ENCODE results near the gene ARID1B. TPM values are rescaled to one million over a fixed set of nuclear protein-coding genes. Genes with fewer than 3 reads are reported as not detected.

Gene ARID1B
- total RNA-seq, 1 donor from 2014 or later = 97.2 TPM

- Mint-ChIP-seq H3K4me1 (ENCODE audit: unreplicated experiment) (no peaks in the 10 kb centered on the region), H3K27me3 (no peaks in the 10 kb centered on the region), H3K4me3 (no peak overlapping the region), H3K9me3 (no peaks in the 10 kb centered on the region), H3K27ac (no peak overlapping the region), H3K36me3 (peaks cover 23% of the 10 kb centered on the region)
- DNase-seq (ENCODE audit: extremely low spot score, unreplicated experiment) = no peak
- TF ChIP-seq CTCF (conservative IDR thresholded peaks at IDR 0.05) = no peak
Measured at GRCh38 chr6:157209865-157210530, 432.8 kb downstream of the ARID1B start.

- no peak overlapping the region for H3K4me3 Mint-ChIP-seq
- TF ChIP-seq CTCF (conservative IDR thresholded peaks at IDR 0.05) = no peak
- no peak overlapping the region for H3K27ac Mint-ChIP-seq
- DNase-seq (ENCODE audit: extremely low spot score, unreplicated experiment) = no peak
- peaks cover 16% of the 10 kb centered on the region for H3K36me3 Mint-ChIP-seq
- H3K9me3 Mint-ChIP-seq = no peaks in the 10 kb centered on the region
- H3K27me3 Mint-ChIP-seq = no peaks in the 10 kb centered on the region
- H3K4me1 Mint-ChIP-seq (ENCODE audit: unreplicated experiment) = no peaks in the 10 kb centered on the region
Measured at GRCh38 chr6:157210954-157211353, 433.8 kb downstream of the ARID1B start.

- Mint-ChIP-seq H3K4me1 (ENCODE audit: unreplicated experiment) (no peaks in the 10 kb centered on the region), H3K36me3 (peaks cover 7% of the 10 kb centered on the region), H3K27me3 (no peaks in the 10 kb centered on the region), H3K27ac (no peak overlapping the region), H3K9me3 (no peaks in the 10 kb centered on the region), H3K4me3 (no peak overlapping the region)
- no peak for TF ChIP-seq CTCF (conservative IDR thresholded peaks at IDR 0.05)
- DNase-seq (ENCODE audit: extremely low spot score, unreplicated experiment) = no peak
Measured at GRCh38 chr6:157211603-157212455, 434.7 kb downstream of the ARID1B start.

- TF ChIP-seq CTCF (conservative IDR thresholded peaks at IDR 0.05) = no peak
- Mint-ChIP-seq H3K4me3 (no peak overlapping the region), H3K9me3 (no peaks in the 10 kb centered on the region)
Measured at GRCh38 chr6:157213426-157213825, 436.2 kb downstream of the ARID1B start.

GRCh38 chr6:157213907-157214565 lies 436.9 kb downstream of the ARID1B start:
- no peaks in the 10 kb centered on the region for H3K9me3 Mint-ChIP-seq
- no peak overlapping the region for H3K27ac Mint-ChIP-seq
- no peaks in the 10 kb centered on the region for H3K27me3 Mint-ChIP-seq
- H3K36me3 Mint-ChIP-seq = peaks cover 4% of the 10 kb centered on the region
- no peaks in the 10 kb centered on the region for H3K4me1 Mint-ChIP-seq (ENCODE audit: unreplicated experiment)
- no peak overlapping the region for H3K4me3 Mint-ChIP-seq
- no peak for TF ChIP-seq CTCF (conservative IDR thresholded peaks at IDR 0.05)
- no peak for DNase-seq (ENCODE audit: extremely low spot score, unreplicated experiment)

More at GRCh38 chr6:157213426-157213825, 436.2 kb downstream of the ARID1B start:
- no peaks in the 10 kb centered on the region for H3K27me3 Mint-ChIP-seq
- no peaks in the 10 kb centered on the region for H3K4me1 Mint-ChIP-seq (ENCODE audit: unreplicated experiment)
- peaks cover 4% of the 10 kb centered on the region for H3K36me3 Mint-ChIP-seq
- H3K27ac Mint-ChIP-seq = no peak overlapping the region
- DNase-seq (ENCODE audit: extremely low spot score, unreplicated experiment) = no peak
